IPS DF 6.9 (cell line): ENCODE data around the gene ASCC2.
"Not testable (repeated sequence)": the region's sequence is repeated elsewhere in the genome, so short reads cannot be mapped to it uniquely, and the experiment has no call there.

Source experiments
- DNase-seq: peaks from one replicate; pipeline ENCODE4 v3.0.0-alpha.2; 2013; ENCODE audit warnings: low read depth, low spot score
- H3K27ac ChIP-seq: one replicate; pipeline ENCODE4 v1.5.1; 2013; ENCODE audit warnings: low read length, control low read depth
- H3K27me3 ChIP-seq: 2 replicates; pipeline ENCODE4 v1.6.1; 2013; ENCODE audit warnings: mild to moderate bottlenecking, low read length; ENCODE audit not compliant: control insufficient read depth, insufficient read depth
- H3K36me3 ChIP-seq: 2 replicates; pipeline ENCODE4 v1.6.1; 2013; ENCODE audit warnings: low read length; ENCODE audit not compliant: control insufficient read depth, insufficient read depth
- H3K4me1 ChIP-seq: 2 replicates; pipeline ENCODE4 v1.6.1; 2013; ENCODE audit warnings: low read length; ENCODE audit not compliant: control insufficient read depth, insufficient read depth
- H3K4me3 ChIP-seq: 2 replicates; pipeline ENCODE4 v1.5.1; 2013; ENCODE audit warnings: mild to moderate bottlenecking, low read length
- H3K9me3 ChIP-seq: 2 replicates; pipeline ENCODE4 v1.6.1; 2013; ENCODE audit warnings: low read length, inconsistent platforms; ENCODE audit not compliant: control insufficient read depth, insufficient read depth
- WGBS: extraction: QIAGEN DNeasy Blood & Tissue Kit; methylation state at CpG from one replicate; pipeline ENCODE4 v1.1.7; 2013; ENCODE audit warnings: mixed read lengths, missing lambda C conversion rate; ENCODE audit not compliant: insufficient read length, insufficient coverage; 5-methylcytosine and 5-hydroxymethylcytosine counted together

ASCC2 gene

DNA sequence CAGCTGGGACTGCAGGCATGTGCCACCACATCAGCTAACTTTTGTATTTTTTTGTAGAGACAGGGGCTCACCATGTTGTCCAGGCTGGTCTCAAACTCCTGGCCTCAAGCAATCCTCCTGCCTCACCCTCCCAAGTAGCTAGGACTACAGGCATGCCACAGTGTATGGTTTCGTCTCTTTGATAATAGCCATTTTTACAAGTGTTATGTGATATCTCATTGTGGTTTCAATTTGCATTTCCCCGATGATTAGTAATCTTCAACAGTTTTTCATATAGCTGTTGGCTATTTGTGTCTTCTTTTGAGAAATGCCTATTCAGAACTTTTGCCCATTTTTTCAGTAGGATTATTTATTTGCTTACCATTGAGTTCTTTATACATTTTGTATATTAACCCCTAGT lies 35.9 kb upstream of the ASCC2 start:
- Histone ChIP-seq H3K9me3 (no peaks in the 10 kb centered on the region), H3K27me3 (no peaks in the 10 kb centered on the region), H3K27ac (no peak overlapping the region), H3K4me3 (no peak overlapping the region), H3K36me3 (no peaks in the 10 kb centered on the region), H3K4me1 (peaks cover 5% of the 10 kb centered on the region; the same call in 1 of the 2 replicates)
- no peak for DNase-seq
- no CpG with 5 or more reads among the region's 2 CpGs for WGBS

DNA sequence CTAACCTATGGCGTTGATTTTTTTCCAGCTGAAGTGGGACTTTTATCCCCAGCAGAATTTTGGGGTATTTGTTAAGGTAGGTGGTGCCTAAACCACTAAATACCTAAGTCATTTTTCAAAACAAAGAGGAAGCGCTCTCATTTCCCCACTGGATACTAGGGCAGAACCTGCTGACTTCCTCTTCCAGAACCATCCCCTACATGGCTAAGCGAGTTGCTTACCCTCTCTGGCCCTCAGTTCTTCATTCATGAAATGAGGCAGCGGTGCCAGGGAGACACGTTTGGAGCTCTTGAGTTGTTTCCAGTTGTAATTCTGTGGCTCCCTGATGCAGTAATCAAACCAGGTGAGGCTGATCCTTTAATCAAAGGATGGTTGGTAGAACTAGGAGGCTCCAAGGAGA lies 34.9 kb upstream of the ASCC2 start:
- no peak for DNase-seq
- peaks cover 5% of the 10 kb centered on the region; the same call in 1 of the 2 replicates for H3K4me1 ChIP-seq
- H3K4me3 ChIP-seq, result no peak overlapping the region
- H3K36me3 ChIP-seq, result no peaks in the 10 kb centered on the region
- H3K9me3 ChIP-seq, result no peaks in the 10 kb centered on the region
- no peak overlapping the region for H3K27ac ChIP-seq
- no peaks in the 10 kb centered on the region for H3K27me3 ChIP-seq
- WGBS, result no CpG with 5 or more reads among the region's 5 CpGs

GRCh38 chr22:29872144-29872893 lies 34.2 kb upstream of the ASCC2 start:
- peaks cover 5% of the 10 kb centered on the region; the same call in 1 of the 2 replicates for H3K4me1 ChIP-seq
- no peak overlapping the region for H3K4me3 ChIP-seq
- DNase-seq, result no peak
- no CpG with 5 or more reads among the region's 3 CpGs for WGBS
- H3K27ac ChIP-seq, result no peak overlapping the region
- H3K9me3 ChIP-seq, result no peaks in the 10 kb centered on the region
- H3K27me3 ChIP-seq, result no peaks in the 10 kb centered on the region
- H3K36me3 ChIP-seq, result no peaks in the 10 kb centered on the region

DNA sequence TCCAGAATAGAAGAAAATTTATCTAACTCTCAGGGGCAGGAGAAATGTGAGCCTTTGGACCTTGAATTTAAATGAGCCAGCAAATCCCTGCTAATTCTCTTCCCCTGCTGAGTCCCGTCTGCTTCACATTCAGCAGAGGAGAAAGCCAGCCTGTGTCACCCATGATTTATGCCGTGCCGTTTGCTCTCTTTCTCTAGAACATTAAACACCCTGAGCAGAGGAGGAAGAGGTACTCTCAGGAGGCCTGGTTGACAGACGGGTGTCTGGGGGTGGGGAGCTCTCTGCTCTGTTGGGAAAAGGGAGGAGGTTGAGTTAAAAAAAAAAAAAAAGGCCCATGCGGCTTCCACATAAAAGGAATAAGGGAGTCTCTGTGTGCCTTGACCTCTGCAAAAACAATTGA lies 33.6 kb upstream of the ASCC2 start:
- H3K9me3 ChIP-seq, result no peaks in the 10 kb centered on the region
- no peak for DNase-seq
- peaks cover 5% of the 10 kb centered on the region; the same call in 1 of the 2 replicates for H3K4me1 ChIP-seq
- no peak overlapping the region for H3K27ac ChIP-seq
- no peak overlapping the region for H3K4me3 ChIP-seq
- no peaks in the 10 kb centered on the region for H3K36me3 ChIP-seq
- no CpG with 5 or more reads among the region's 5 CpGs for WGBS
- H3K27me3 ChIP-seq, result no peaks in the 10 kb centered on the region

GRCh38 chr22:29870574-29870973 lies 32.5 kb upstream of the ASCC2 start:
- H3K27me3 ChIP-seq, result no peaks in the 10 kb centered on the region
- no peaks in the 10 kb centered on the region for H3K9me3 ChIP-seq
- H3K4me3 ChIP-seq, result no peak overlapping the region
- H3K36me3 ChIP-seq, result no peaks in the 10 kb centered on the region
- H3K27ac ChIP-seq, result no peak overlapping the region
- H3K4me1 ChIP-seq, result peaks cover 5% of the 10 kb centered on the region; the same call in 1 of the 2 replicates
- WGBS, result no CpG with 5 or more reads among the region's 3 CpGs
- DNase-seq, result no peak

DNA sequence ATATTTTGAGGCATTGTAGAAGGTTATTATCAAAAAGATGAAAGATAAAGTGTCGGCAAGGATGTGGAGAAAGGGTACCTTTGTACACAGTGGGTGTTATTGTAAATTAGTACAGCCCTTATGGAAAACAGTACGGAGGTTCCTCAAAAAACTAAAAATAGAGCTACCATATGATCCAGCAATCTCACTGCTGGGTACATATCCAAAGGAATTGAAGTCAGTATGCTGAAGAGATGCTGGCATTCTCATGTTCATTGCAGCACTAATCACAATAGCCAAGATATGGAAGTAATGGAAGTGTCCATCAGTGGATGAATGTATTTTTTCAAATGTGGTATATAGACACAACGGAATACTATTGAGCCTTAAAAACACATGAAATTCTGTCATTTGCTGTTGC lies 29.8 kb upstream of the ASCC2 start:
- H3K27me3 ChIP-seq, result no peaks in the 10 kb centered on the region
- no peak for DNase-seq

DNA sequence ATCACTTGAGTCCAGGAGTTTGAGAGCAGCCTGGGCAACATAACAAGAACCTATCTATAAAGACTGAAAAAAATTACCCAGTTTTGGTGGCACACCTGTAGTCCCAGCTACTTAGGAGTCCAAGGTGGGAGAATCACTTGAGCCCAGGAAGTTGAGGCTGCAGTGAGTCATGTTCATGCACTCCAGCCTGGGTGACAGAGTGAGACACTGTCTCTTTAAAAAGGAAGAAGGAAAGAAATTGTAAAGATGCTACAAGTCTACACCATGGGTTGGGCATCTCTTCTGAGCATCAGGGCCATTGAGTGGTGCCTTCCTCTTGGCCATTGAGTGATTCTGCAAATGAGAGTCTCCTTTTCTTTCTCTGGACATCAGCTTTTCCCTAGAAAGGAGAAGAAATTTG lies 29.2 kb upstream of the ASCC2 start:
- no peaks in the 10 kb centered on the region for H3K9me3 ChIP-seq
- no peak for DNase-seq
- H3K27me3 ChIP-seq, result no peaks in the 10 kb centered on the region

More for the DNA sequence above, 29.8 kb upstream of the ASCC2 start:
- no CpG with 5 or more reads among the region's 3 CpGs for WGBS
- H3K27ac ChIP-seq, result no peak overlapping the region
- no peak overlapping the region for H3K4me3 ChIP-seq
- no peaks in the 10 kb centered on the region for H3K36me3 ChIP-seq
- H3K9me3 ChIP-seq, result no peaks in the 10 kb centered on the region
- H3K4me1 ChIP-seq, result peaks cover 5% of the 10 kb centered on the region; the same call in 1 of the 2 replicates

DNA sequence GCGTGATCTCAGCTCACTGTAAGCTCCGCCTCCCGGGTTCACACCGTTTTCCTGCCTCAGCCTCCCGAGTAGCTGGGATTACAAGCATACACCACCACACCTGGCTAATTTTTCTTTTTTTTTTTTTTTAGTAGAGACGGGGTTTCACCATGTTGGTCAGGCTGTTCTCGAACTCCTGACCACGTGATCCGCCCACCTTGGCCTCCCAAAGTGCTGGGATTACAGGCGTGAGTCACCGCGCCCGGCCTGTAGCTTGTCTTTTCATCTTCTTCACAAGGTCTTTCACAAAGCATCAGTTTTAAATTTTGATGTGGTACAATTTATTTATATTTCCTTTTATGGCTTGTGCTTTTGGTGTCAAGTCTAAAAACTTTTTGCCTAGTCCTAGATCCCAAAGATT lies 27.5 kb upstream of the ASCC2 start:
- no CpG with 5 or more reads among the region's 13 CpGs for WGBS
- not testable (repeated sequence) for H3K27ac ChIP-seq, H3K4me1 ChIP-seq

More for the DNA sequence above, 29.2 kb upstream of the ASCC2 start:
- no peak overlapping the region for H3K27ac ChIP-seq
- H3K36me3 ChIP-seq, result no peaks in the 10 kb centered on the region
- H3K4me3 ChIP-seq, result no peak overlapping the region
- peaks cover 2% of the 10 kb centered on the region; the same call in 1 of the 2 replicates for H3K4me1 ChIP-seq

DNA sequence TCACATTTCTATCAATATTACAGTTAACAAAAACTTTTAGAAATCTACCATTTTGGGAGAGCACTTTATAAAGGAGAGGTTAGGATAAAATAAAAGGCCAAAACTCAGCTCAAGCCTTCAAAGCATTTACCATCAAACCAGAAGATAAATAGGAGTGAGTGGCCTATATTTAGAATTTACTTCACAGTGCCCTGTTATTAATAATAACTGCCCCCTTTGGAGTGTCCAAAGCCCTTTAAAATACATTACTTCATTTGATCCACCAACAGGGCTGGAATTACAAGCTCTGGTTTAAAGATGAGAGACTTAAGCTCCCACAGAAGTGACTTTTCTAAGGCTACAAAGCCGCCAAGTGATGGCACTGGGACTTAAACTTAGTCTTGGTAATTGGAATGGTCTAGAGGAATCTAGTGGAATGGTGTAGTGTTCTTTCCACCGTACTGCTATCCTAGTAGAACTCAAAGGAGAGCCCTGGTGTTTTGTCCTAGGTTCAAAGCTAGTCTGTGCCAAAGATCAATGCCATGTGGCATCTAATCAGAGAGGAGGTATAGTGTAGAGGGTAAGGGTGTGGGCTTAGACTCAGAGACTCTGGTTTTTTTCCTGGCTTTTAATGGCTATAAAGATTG lies 23.7 kb upstream of the ASCC2 start:
- no peak for DNase-seq
- Histone ChIP-seq H3K27me3 (no peaks in the 10 kb centered on the region), H3K36me3 (no peaks in the 10 kb centered on the region), H3K4me1 (no peaks in the 10 kb centered on the region), H3K4me3 (no peak overlapping the region), H3K27ac (no peak overlapping the region), H3K9me3 (no peaks in the 10 kb centered on the region)
- no CpG with 5 or more reads among the region's 2 CpGs for WGBS

More for the DNA sequence above, 27.5 kb upstream of the ASCC2 start:
- H3K36me3 ChIP-seq, DNase-seq, H3K27me3 ChIP-seq, H3K4me3 ChIP-seq, H3K9me3 ChIP-seq: not testable (repeated sequence)

- H3K27ac ChIP-seq, result no peak overlapping the region
- WGBS, result no CpG with 5 or more reads among the region's 2 CpGs
- no peaks in the 10 kb centered on the region for H3K27me3 ChIP-seq
- H3K9me3 ChIP-seq, result no peaks in the 10 kb centered on the region
- no peak for DNase-seq
- H3K4me1 ChIP-seq, result no peaks in the 10 kb centered on the region
- H3K4me3 ChIP-seq, result no peak overlapping the region
- no peaks in the 10 kb centered on the region for H3K36me3 ChIP-seq
Observed at GRCh38 chr22:29860006-29860766, 22.1 kb upstream of the ASCC2 start.
